ENCODE data around the gene MDP1.
A peak's percentile ranks its signal among the peaks of the same experiment; 100 is the strongest.
"Not testable (repeated sequence)": the region's sequence is repeated elsewhere in the genome, so short reads cannot be mapped to it uniquely, and the experiment has no call there.

MDP1 gene

DNA sequence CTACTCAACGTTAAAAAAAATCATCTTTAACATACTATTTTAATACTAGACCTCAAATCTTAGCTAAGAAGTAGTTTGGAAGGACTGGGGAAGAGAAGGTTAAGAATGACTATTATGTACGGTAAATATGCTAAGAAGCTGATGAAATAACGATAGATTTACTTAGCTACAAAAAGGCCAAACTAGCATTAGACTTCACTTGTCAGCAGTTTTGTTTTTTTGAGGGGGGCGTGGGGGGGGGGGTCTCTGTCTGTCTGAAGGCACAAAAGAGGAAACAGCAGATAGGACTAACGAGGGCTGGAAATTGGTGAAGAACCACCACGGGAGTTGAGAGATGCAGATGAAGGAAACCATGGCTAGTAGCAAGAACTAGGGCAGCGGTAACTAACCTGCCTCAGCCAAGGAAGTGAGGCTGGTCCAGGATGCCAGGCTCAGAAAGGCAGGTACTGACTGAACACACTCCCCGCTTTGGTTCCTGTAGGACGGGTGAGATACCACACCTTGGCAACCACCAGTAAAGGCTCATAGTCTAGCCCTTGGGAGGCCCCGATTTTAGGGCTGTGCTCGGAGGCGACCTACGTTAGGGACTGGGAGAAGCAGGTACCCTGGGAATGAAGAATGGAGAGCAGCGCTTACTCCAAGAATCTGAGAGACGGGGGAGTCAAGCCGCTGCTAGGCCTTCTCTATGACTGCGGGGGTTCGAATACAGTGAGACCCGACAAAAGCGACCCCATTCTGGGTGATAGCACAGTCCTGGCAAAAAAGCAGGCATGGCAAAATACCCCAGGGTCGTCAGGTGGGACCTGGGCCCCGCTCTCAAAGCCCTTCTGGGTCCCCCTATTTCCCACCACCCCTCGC, 15.6 kb upstream of the MDP1 start:
- no peak for DNase-seq (ENCODE audit: low spot score)

DNA sequence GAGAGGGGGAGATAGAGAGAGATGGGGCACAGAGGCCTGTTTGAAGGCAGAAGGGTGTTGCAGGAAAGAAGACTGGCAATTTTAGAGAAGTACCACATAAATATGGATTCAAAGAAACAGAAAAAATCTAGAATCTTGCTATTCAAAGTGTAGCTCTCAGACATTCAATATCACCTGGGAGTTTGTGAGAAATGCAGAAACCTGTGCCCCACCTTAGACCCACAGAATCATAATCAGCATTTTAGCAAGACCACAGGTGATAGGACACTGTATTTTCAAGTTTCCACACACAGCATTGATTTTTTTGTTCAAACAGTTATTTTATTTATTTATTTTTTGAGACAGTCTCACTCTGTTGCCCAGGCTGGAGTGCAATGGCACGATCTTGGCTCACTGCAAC, 13.0 kb upstream of the MDP1 start:
- no peak for DNase-seq (ENCODE audit: low spot score)

DNA sequence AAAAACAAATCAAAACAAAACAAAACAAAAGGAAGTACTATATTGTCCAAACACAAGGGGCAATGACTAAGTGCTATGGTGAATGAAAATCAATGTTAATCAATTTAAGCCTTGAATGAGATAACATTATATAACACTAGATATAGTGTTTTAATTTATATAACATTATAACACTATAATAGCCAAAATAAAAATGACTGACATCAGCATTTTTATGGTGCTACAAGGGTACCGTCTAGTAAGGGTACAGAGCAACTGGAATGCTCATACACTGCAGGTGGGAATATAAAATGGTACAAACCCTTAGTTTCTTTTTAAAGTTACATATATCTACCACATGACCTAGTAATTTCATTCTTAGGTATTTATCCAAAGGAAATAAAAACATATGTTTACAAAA, 10.6 kb upstream of the MDP1 start:
- DNase-seq (ENCODE audit: low spot score): no peak

DNA sequence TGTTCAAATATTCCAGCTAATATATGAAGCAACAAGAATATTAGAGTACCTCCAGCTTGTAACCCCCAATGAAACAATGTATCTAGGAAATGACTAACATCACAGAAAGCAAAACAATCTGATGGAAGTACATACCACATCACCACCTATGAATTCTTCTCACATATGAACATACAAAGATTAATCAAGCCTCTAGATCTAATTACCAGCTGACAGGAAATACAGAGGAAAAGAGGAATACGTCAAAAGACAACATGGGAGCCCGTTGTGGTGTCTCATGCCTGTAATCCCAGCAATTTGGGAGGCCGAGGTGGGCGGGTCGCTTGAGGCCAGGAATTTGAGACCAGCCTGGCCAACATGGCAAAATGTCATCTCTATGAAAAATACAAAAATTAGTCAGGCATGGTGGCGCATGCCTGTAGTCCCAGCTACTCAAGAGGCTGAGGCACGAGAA, 8.8 kb upstream of the MDP1 start:
- no peak for DNase-seq (ENCODE audit: low spot score)

DNA sequence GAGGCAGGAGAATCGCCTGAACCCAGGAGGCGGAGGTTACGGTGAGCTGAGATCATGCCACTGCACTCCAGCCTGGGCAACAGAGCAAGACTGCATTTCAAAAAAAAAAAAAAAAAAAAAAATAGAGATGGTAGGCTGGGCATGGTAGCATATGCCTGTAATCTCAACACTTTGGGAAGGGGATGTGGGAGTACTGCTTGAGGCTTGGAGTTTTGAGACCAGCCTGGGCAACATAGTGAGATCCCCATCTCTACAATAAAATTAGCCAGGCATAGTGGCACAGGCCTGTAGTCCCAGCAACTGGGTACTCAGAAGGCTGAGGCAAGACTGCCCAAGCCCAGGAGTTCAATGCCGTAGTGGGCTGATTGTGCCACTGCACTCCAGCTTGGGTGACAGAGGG, 7.1 kb upstream of the MDP1 start:
- DNase-seq (ENCODE audit: low spot score): not testable (repeated sequence)

DNA sequence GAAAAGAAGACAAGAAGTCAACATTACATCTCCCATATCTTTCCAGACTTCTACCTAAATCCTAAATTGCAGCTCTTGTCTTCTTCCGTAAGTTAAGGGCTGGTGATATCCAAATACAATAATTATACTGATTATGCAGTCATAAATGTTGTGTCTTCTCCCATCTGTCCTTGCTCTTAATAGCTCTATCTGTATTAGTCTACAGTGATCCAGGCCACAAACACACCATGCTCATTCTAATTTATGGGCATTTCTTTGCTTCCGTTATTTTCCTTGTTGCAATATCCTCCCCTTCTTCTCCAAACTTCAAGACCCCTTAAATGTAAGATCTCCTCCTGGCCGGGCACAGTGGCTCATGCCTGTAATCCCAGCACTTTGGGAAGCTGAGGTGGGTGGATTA, 3.7 kb upstream of the MDP1 start:
- DNase-seq (ENCODE audit: low spot score): no peak

DNA sequence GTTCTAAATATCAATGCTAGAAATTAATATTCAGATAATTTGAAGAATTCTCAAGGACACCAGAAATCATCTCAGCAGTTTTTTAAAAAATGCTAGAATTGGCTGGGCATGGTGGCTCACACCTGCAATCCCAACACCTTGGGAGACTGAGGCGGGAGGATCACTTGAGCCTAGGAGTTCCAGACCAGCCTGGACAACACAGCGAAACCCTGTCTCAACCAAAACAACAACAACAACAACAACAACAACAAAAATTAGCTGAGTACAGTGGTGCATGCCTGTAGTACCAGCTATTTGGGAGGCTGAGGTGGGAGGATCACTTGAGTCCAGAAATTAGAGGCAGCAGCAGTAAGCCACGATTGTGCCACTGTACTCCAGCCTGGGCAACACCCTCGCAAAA, 3.2 kb upstream of the MDP1 start:
- no peak for DNase-seq (ENCODE audit: low spot score)

DNA sequence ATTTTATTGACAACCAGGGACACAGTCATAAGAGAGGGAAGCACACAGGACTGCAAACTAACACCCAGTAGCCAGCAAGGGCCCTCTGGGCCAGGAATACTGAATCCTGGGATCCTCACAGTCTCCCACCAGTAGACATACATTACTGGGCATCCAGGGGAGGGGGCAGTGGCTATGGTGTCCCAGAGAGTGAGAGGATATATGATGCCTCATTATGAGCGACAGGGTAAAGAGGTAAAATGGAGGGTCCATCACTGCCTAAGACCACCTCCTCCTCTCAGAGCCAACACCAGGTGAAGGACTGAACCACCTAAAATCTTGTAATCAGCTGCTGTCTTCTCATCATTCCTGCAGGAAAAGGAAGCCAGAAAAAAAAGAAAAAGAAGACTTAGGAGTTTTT, 1.0 kb upstream of the MDP1 start:
- DNase-seq (ENCODE audit: low spot score): not testable (repeated sequence)

DNA sequence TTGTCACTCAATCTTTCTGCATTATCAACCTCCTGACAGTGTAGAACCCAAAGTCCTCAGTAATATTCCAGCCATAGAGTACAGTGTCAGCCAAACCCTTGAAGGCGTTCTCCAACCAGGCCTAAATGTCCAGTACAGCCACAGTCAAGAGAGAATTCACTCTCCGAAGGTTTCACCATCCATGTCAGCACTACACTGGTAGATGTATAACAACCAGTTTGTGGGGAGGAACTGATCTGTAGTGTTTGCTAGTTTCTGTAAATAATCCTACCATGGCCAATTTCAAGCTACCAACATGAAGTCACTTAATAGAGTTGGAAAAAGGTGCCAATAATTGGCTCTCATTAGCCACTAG, 456 bp upstream of the MDP1 start:
- DNase-seq (ENCODE audit: low spot score): no peak

DNA sequence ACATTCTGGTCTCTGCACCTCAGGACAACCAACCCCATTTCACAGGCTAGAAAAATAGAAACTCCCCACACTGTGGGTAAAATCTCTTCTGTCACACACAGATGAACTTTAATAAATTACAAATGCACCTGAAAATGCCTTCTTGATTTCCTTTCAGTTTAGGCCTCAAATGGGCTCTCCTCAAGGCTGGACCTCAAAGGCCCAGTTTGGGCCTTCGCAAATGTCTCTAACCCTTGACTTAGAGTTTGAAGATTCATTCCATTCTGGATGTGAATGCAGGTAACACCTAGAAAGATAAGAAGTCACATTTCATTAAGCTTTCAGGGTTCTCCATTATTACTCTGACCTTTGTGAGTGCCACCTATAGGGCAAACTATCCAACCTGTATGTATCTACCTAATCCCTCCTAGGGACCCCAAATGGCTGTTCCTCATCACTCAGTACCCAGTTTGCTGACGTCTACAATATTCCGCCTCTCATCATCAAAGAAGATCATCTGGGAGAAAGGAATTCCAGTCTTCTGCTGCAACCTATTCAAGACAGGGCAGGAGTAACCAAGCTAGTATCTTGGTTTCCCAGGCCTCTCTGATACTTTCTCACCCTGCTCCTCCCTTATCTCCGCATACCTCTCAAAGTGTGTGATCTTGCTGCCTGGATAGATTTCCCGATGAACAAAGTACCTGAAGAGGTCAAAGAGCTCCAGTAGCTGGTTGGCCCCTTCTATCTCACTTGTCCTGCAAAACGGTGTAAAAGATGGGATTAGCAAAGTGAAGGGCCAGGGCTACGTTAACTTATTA, 1.8 kb downstream of the MDP1 start:
- DNase-seq (ENCODE audit: low spot score): no peak

DNA sequence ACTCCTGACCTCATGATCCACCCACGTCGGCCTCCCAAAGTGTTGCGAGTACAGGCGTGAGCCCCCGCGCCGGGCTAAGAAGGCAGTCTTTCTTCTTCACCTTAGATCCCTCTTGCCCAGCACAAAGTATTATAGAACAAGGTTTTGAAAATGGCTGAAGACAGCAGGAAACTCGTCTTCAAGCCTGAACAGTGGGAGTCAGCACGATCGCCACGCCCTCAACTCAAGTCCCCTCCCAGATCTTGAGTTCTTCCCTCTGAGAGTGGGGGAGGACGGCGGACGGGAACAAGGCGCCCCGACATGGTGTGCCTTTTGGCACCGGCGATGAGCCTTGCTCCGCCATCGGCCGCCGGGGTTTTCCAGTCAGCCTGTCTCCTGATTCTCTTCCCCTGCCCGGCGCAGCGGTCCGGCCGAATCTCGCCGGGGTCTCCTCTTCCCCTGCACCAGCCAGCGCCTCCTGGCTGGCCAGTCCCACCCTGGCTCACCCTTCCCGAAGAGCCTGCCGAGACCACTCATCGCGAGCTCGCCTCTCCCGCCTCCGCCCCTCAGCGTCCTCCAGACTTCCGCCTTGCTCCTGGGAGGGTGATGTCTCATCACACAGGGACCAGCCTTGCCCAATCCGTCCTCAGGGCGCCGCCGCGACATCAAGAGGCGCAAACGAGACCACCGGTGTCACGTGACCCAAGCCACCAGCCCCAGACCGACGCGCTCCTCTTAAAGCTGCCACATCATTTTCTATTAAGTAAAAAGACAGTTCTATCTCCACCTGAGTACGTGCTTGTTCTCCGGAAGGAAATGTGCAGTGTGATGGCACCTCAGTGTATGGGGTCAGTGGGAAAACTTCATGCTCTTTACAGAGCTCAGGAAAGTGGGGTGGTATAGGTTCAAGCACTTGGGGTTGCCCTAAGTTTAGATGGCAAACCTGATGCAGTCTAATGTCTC, 2.7 kb downstream of the MDP1 start, which contains the start of gene CHMP4A:
TSS of gene CHMP4A (minus strand) at position 565 of the 942 bp plus-strand sequence. CDS start at position 516, 49 bp downstream.
- DNase-seq (ENCODE audit: low spot score): peak; percentile 98

DNA sequence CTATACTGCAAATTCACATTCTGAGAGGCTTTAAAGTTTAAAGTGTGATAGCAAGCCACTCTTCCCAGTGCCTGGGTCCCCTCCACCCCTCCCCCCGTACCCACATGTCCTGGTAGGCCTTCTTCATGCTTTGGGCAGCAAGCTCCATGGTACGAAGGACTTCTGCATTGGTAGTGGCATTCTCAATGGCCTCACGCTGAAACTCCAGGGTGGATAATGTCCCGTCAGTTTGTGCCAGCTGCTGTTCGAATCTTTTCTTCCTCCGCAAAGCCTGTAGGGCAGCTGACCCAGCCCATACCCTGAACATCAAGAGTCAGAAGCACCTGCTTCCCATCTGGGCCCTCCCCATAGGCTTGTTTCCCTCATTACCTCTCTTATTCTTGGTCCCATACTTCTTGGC, 4.6 kb downstream of the MDP1 start:
- DNase-seq (ENCODE audit: low spot score): no peak

DNA sequence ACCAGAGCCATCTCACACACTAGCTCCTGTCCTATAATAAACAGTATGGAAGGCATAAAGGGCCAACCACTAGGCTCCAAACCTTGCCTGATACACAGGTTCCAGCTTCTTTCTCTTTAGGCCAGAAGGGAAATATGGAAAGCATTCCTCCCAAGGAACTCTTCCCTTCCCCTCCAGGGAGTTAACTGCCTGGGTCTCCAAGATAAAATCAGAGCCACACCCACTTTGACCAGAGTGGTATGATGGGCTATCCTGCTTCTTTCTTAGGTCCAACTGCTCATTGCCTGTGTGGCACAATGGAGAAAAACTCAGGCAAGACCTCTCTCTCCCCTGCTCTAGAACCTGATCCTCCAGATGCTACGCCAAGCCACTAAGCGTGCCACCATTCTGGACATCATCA, 8.2 kb downstream of the MDP1 start:
- DNase-seq (ENCODE audit: low spot score): no peak

DNA sequence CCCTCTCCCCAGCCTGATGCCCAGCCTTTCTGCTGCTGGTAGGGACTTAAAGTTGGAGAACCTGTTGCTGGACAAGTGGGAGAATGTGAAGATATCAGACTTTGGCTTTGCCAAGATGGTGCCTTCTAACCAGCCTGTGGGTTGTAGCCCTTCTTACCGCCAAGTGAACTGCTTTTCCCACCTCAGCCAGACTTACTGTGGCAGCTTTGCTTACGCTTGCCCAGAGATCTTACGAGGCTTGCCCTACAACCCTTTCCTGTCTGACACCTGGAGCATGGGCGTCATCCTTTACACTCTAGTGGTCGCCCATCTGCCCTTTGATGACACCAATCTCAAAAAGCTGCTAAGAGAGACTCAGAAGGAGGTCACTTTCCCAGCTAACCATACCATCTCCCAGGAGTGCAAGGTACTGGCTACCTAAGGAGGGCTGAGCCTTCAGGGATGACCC, 8.7 kb downstream of the MDP1 start:
- no peak for DNase-seq (ENCODE audit: low spot score)

DNA sequence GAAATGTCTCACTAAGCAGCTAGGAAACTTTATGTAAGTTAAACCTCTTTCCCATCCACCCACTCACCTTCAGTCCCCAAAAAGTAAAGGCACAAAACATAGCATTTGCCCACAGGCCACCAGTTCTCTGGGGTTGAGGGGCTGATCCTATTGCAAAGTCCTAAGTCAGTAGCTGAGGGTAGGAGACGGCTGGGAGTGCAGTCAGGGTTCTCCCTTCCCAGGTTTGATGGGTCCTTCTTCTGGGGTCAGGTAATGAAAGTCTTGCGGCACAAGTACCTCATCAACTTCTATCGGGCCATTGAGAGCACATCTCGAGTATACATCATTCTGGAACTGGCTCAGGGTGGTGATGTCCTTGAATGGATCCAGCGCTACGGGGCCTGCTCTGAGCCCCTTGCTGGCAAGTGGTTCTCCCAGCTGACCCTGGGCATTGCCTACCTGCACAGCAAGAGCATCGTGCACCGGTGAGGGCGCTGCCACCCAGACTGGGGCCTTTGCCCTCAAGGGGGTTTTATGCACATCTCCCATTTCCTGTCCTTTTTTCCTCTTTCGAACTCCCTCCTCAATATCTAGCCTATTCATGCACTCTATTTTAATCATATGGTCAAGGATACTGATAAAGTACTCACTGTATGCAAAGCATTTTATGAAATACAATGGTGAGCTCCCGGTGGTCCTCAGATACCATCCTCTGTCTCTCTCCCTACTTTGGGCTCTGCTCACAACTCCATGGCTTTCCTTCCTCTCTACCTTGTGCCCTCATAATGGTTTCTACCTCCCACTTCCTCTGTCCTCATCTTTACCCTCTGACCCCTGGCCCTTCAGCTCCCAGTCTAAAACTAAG, 9.4 kb downstream of the MDP1 start:
- no peak for DNase-seq (ENCODE audit: low spot score)

DNA sequence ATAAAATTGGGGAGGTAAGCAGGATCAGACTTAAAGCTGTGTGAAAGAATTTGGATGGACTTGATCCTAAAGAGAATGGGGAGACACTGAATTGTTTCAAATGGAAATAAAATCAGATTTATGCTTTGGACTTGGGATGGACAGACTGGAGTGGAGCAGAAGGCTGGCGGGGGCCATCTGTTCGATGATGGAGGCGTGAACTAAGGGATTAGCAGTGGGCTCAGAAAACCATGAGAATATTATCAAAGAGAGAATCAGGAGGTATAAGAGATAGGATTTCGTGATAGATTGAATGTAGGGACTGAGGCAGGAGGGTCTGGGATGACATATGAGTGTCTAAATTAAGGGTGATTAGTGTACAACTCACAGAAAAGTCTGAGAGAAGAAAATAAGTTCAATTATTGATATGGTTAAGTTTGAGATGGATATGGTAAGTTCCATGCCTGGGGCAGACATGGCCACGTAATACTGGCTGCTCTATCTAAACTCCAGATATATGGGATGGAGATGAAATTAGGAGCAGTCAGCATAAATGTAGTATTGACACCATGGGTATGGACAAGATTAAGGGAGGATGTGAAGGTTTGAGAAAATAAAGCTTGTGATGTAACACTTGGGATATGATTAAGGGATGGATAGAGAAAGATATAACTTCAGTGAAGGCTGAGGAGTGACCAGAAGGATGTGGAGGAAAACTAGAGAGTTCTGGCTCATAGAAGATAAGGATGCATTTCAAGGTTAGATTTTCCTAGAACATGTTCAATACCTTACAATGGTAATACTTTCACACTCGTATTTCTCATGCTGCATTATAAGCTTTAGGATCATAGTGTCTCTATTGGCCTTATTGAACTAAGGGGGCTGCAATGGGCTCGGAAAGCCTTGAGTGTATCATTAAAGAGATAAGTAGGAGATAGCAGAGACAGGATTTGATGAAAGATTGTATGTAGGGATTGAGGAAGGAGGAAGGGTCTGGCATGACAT, 11.4 kb downstream of the MDP1 start:
- DNase-seq (ENCODE audit: low spot score): no peak

DNA sequence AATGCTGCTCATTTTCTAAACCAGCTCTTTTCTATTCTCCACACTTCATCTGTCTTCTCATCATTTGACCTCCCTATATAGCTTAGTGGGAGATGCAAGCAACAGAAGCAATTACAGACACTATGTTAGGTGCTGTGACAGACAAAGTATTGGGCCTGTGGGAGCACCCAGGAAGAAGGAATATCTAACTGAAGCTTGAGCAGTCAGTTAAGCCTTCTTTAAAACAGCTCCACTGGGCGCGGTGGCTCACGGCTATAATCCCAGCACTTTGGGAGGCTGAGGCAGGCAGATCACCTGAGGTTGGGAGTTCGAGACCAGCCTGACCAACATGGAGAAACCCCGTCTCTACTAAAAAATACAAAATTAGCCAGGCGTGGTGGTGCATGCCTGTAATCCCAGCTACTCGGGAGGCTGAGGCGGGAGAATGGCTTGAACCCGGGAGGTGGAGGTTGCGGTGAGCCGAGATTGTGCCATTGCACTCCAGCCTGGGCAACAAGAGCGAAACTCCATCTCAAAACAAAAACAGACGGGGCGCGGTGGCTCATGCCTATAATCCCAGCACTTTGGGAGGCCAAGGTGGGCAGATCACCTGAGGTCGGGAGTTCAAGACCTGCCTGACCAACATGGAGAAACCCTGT, 12.5 kb downstream of the MDP1 start:
- DNase-seq (ENCODE audit: low spot score): not testable (repeated sequence)

DNA sequence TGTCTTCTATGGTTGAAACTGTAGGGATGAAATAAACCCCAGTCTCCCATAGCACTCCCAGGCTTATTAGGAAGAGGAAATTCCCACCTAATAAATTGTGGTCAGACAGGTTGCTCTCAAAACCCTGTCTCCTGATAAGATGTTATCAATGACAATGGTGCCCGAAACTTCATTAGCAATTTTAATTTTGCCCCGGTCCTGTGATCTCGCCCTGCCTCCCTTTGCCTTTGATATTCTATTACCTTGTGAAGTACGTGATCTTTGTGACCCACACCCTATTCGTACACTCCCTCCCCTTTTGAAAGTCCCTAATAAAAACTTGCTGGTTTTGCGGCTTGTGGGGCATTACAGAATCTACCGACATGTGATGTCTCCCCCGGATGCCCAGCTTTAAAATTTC, 13.3 kb downstream of the MDP1 start:
- DNase-seq (ENCODE audit: low spot score): not testable (repeated sequence)

DNA sequence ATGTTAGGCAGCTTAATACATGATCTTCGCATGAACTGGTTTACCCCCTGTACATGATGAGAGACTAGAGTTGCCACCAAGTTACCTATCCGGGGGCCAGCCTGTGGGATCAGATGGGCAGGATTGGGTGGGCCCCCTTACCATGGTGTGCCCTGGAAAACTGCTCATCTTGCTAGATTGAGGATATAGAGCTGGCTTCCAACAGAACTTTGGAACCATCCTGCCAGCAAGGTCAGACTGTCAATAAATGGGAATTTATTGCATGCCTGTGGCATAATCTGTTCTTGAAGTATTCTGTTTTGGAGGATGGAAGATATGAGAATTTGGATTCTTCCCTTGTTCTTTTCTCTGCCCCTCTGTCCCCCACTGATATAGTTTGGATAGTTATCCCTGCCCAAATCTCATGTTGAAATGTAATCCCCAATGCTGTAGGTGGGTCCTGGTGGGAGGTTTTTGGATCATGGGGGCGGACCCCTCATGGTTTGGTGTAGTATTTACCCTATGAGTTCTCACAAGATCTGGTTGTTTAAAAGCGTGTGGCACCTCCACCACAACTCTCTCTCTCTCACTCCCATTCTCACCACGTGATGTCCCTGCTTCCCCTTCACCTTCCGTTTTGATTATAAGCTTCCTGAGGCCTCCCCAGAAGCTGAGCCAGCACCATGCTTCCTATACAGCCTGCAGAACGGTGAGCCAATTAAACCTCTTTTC, 16.9 kb downstream of the MDP1 start:
- no peak for DNase-seq (ENCODE audit: low spot score)

All from Ammon's horn (tissue), 1 donor.